IPS-11a (cell line): ENCODE results near the gene CSMD2.

Experiments
- H3K4me3 ChIP-seq: one replicate; pipeline ENCODE4 v1.5.1; 2013; ENCODE audit warnings: low read depth, low read length, control low read depth

The CSMD2 gene

GRCh38 chr1:33471416-33471815 is 693.6 kb downstream of the CSMD2 start:
- H3K4me3 ChIP-seq, result no peak overlapping the region

- H3K4me3 ChIP-seq, result no peak overlapping the region
These were observed 694.5 kb downstream of the CSMD2 start for GRCh38 chr1:33470495-33471012.

GRCh38 chr1:33469691-33470090 is 695.3 kb downstream of the CSMD2 start:
- H3K4me3 ChIP-seq, result no peak overlapping the region

GRCh38 chr1:33468967-33469366 is 696.1 kb downstream of the CSMD2 start:
- no peak overlapping the region for H3K4me3 ChIP-seq

GRCh38 chr1:33468531-33468930 is 696.5 kb downstream of the CSMD2 start:
- no peak overlapping the region for H3K4me3 ChIP-seq

GRCh38 chr1:33468011-33468410 is 697.0 kb downstream of the CSMD2 start:
- H3K4me3 ChIP-seq, result no peak overlapping the region

GRCh38 chr1:33466159-33466558 is 698.9 kb downstream of the CSMD2 start:
- no peak overlapping the region for H3K4me3 ChIP-seq

- no peak overlapping the region for H3K4me3 ChIP-seq
These were observed 699.7 kb downstream of the CSMD2 start for GRCh38 chr1:33465316-33465715.

- no peak overlapping the region for H3K4me3 ChIP-seq
These were observed 700.5 kb downstream of the CSMD2 start for GRCh38 chr1:33464552-33464951.
